Measurements from ENCODE around the gene SLC23A3.

DNA sequence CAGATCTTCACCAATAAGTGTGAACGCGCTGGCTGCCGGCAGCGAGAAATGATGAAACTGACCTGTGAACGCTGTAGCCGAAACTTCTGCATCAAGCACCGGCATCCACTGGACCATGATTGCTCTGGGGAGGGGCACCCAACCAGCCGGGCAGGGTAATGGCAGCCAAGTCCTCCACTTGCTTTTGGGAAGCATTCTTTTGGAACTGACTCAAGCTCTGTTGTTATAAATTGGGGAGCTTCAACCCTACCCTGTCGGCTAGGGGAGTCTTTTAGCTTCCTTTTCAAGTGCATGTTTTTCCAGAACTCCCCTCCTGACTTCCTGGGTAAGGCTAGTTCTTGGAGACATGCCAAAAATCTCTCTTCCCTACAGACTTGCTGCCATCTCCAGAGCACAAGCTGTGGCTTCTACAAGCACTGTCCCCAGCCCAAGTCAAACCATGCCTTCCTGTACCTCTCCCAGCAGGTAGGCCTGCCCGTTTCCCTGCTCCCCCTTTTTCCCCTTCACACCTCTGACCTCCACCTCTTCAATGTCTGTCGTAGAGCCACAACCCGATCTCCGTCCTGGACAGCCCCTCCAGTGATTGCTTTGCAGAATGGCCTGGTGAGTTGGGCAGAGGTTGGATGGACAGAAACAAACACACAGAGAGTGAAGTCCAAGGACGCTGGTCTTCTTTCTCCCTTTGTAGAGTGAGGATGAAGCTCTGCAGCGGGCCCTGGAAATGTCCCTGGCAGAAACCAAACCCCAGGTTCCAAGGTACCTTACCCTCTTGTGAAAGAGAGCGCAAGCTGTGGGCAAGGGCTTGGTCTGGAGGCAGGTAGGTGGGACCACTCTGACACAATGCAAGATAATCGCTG is 38.3 kb upstream of the SLC23A3 start:
- TF ChIP-seq, protein P1, sequence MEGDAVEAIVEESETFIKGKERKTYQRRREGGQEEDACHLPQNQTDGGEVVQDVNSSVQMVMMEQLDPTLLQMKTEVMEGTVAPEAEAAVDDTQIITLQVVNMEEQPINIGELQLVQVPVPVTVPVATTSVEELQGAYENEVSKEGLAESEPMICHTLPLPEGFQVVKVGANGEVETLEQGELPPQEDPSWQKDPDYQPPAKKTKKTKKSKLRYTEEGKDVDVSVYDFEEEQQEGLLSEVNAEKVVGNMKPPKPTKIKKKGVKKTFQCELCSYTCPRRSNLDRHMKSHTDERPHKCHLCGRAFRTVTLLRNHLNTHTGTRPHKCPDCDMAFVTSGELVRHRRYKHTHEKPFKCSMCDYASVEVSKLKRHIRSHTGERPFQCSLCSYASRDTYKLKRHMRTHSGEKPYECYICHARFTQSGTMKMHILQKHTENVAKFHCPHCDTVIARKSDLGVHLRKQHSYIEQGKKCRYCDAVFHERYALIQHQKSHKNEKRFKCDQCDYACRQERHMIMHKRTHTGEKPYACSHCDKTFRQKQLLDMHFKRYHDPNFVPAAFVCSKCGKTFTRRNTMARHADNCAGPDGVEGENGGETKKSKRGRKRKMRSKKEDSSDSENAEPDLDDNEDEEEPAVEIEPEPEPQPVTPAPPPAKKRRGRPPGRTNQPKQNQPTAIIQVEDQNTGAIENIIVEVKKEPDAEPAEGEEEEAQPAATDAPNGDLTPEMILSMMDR (IDR thresholded peaks at IDR 0.05): no peak
- TF ChIP-seq POLR2A (IDR thresholded peaks at IDR 0.05): no peak

Data from lower leg skin (tissue), 3 donors.